Neural cell (in vitro differentiated cells): Measurements from ENCODE around the gene ARHGAP24.

Experiments used
- CTCF ChIP-seq: fragments of 450-650 bp; IDR thresholded peaks from 2 replicates; pipeline ENCODE4 v1.5.1; 2014; ENCODE audit warnings: antibody characterized with exemption, mild to moderate bottlenecking, moderate library complexity; ENCODE audit not compliant: poor library complexity, severe bottlenecking
- MXI1 ChIP-seq: fragments of 450-650 bp; conservative IDR thresholded peaks from 2 replicates; pipeline ENCODE4 v1.6.1; 2014; ENCODE audit warnings: antibody characterized with exemption, mild to moderate bottlenecking; ENCODE audit not compliant: poor library complexity, severe bottlenecking
- SMC3 ChIP-seq: fragments of 450-650 bp; conservative IDR thresholded peaks from 2 replicates; pipeline ENCODE4 v1.6.1; 2014; ENCODE audit warnings: antibody characterized with exemption, mild to moderate bottlenecking, moderate library complexity; ENCODE audit not compliant: poor library complexity
- TAF1 ChIP-seq: IDR thresholded peaks from 2 replicates; pipeline ENCODE4 v1.6.1; 2012; ENCODE audit warnings: low read depth

- TF ChIP-seq CTCF = no peak
- no peak for TF ChIP-seq SMC3
- no peak for TF ChIP-seq TAF1
- no peak for TF ChIP-seq MXI1
These were observed 242.9 kb downstream of the ARHGAP24 start for GRCh38 chr4:85717847-85718246.
